ENCODE results near the gene SPC25. TPM values are rescaled to one million over a fixed set of nuclear protein-coding genes. Genes with fewer than 3 reads are reported as not detected.

SPC25 gene
- total and polyA plus RNA-seq, 2 experiments from 2014 or later, result 8.1 to 11.2 TPM

DNA sequence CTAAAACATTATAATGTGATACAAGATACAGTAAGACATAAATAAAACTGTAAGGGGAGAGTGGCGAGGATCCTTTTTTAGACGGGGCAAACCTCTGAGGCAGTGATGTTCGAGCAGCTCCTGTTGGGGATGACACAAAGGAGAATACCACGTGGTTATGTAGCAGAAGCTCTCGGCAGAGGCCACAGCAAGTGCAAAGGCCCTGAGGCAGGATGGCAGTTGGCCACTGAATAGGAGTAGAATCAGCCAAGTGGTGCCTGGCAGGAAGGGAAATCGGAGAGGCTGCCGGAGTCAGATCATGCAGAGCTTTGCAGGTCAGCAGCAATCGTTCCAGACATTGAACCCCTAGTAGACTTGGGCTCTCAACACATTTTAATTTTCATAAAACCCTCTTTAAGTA lies 68.7 kb downstream of the SPC25 start:
- Histone ChIP-seq H3K9me2 (replicated peaks; ENCODE audit: insufficient read depth) (no peaks in the 10 kb centered on the region), H3K4me1 (ENCODE audit: insufficient read depth) (peaks cover 6% of the 10 kb centered on the region), H3K4me3 (no peak overlapping the region), H3K36me3 (replicated peaks; ENCODE audit: insufficient read depth, low read depth) (no peaks in the 10 kb centered on the region), H3K27me3 (no peaks in the 10 kb centered on the region), H3K79me2 (no peaks in the 10 kb centered on the region), H3K27ac (no peak overlapping the region), H2AFZ (no peak overlapping the region), H3K9me3 (ENCODE audit: low read depth) (no peaks in the 10 kb centered on the region), H4K20me1 (ENCODE audit: insufficient read depth, poor library complexity, severe bottlenecking) (no peaks in the 10 kb centered on the region), H3K4me2 (no peak overlapping the region)
- WGBS (ENCODE audit: low lambda C conversion rate, missing lambda C conversion rate), result 95% methylated on average over 8 of the region's 8 CpGs
- TF ChIP-seq CTCF (IDR thresholded peaks at IDR 0.05; ENCODE audit: poor library complexity) (no peak), EZH2 (IDR thresholded peaks at IDR 0.05; ENCODE audit: borderline replicate concordance) (no peak)
- DNase-seq (ENCODE audit: low spot score), result no peak

Other genes starting within 250 kb of the SPC25 start
- 10.7 and 19.1 TPM in 2 replicates for gene NOSTRIN, start 87.8 kb downstream of the SPC25 start, total RNA-seq
- 5.8 and 10.1 TPM in 2 replicates for gene NOSTRIN, start 87.8 kb downstream of the SPC25 start, polyA plus RNA-seq
- gene G6PC2, start 10.9 kb upstream of the SPC25 start, total RNA-seq, result not detected in 2 replicates
- gene G6PC2, start 10.9 kb upstream of the SPC25 start, polyA plus RNA-seq, result not detected in 2 replicates
- 7.3 and 9.2 TPM in 2 replicates for gene ABCB11, start 140.9 kb upstream of the SPC25 start, total RNA-seq
- 2.0 and 2.7 TPM in 2 replicates for gene ABCB11, start 140.9 kb upstream of the SPC25 start, polyA plus RNA-seq
- gene DHRS9, start 179.1 kb upstream of the SPC25 start, total RNA-seq, result 1.1 and 1.2 TPM in 2 replicates
- 2.2 and 3.1 TPM in 2 replicates for gene DHRS9, start 179.1 kb upstream of the SPC25 start, polyA plus RNA-seq